Activated naive CD4-positive, alpha-beta T cell treated with anti-CD3 and anti-CD28 coated beads, Interleukin-2, amount 10 ng/mL, durations not matched to agents 7 days and 5 days (primary cell): ENCODE results near the gene ANGEL1.

ENCODE experiments used
- CTCF ChIA-PET: fragments of 350-600 bp; sonication (Branson Sonifier 250); formaldehyde crosslinking; loops from one replicate; lab custom pipeline; 2021; ENCODE audit warnings: antibody characterized with exemption; lab: Charles Lee
- DNase-seq: peaks from one replicate; pipeline ENCODE4 v3.0.0-alpha.2; 2020
- H3K27ac Mint-ChIP-seq: one replicate; pipeline ENCODE4 v1.8.0; 2021; ENCODE audit warnings: mild to moderate bottlenecking, moderate library complexity, mixed read lengths
- H3K27me3 Mint-ChIP-seq: one replicate; pipeline ENCODE4 v1.8.0; 2021; ENCODE audit warnings: mild to moderate bottlenecking, mixed read lengths
- H3K36me3 Mint-ChIP-seq: one replicate; pipeline ENCODE4 v1.8.0; 2021; ENCODE audit warnings: mixed read lengths
- H3K4me1 Mint-ChIP-seq: one replicate; pipeline ENCODE4 v1.8.0; 2021; ENCODE audit warnings: mixed read lengths
- H3K4me3 Mint-ChIP-seq: one replicate; pipeline ENCODE4 v1.8.0; 2021; ENCODE audit warnings: mild to moderate bottlenecking, moderate library complexity, mixed read lengths
- H3K9me3 Mint-ChIP-seq: one replicate; pipeline ENCODE4 v1.8.0; 2021; ENCODE audit warnings: mixed read lengths

The ANGEL1 gene, protein sequence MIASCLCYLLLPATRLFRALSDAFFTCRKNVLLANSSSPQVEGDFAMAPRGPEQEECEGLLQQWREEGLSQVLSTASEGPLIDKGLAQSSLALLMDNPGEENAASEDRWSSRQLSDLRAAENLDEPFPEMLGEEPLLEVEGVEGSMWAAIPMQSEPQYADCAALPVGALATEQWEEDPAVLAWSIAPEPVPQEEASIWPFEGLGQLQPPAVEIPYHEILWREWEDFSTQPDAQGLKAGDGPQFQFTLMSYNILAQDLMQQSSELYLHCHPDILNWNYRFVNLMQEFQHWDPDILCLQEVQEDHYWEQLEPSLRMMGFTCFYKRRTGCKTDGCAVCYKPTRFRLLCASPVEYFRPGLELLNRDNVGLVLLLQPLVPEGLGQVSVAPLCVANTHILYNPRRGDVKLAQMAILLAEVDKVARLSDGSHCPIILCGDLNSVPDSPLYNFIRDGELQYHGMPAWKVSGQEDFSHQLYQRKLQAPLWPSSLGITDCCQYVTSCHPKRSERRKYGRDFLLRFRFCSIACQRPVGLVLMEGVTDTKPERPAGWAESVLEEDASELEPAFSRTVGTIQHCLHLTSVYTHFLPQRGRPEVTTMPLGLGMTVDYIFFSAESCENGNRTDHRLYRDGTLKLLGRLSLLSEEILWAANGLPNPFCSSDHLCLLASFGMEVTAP

DNA sequence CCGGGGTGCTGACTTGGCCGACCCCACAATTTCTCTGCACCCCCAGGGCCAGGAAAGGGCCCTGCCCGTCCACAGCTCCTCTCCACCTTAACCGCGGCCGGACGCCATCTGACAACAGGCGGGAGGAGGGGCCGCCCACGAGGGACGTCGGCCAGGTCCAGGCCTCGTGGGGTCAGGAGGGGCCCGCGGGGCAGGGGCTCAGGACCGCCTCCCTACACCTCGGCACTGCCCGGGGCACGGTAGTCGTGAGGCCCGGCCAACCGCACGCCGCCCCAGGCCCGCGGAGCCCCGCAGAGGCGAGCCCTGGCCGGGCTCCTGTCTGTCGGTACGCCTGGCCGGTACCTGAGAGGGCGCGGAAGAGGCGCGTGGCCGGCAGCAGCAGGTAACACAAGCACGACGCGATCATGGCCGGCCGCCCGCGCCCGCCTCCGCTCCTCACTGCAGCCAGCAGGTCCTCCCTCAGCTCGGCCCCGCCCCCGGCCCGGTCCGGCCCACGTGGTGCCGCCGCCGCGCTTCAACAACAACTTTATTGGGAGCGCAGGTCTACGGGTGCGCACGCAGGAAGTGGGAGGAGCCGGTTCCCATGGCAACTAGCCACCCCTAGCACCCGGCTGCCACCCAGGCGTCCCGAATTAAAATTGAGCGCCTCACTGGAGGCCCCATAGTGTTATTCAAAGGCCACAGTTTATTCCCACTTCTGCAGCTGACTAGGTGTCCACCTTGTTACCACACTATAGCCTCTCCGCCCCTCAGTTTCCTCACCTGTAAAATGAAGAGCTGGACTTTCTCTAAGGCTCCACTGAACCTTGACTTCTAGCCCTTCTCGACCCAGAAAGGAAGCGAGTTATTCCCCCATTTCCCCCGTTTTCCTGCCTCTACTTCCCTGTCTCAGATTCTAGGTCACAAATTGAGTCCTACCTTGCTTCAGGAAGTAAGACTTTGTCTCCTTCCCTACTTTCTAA is at the start of gene ANGEL1:
ANGEL1 (minus strand) TSS at position 461 of the 962 bp plus-strand sequence; CDS start at position 406, 55 bp downstream.
- peaks cover 21% of the 10 kb centered on the region for H3K4me1 Mint-ChIP-seq
- H3K27me3 Mint-ChIP-seq, result no peaks in the 10 kb centered on the region
- DNase-seq, result peak; percentile 98
- no peaks in the 10 kb centered on the region for H3K9me3 Mint-ChIP-seq
- peak within 1 kb of the TSS; percentile 90 for H3K4me3 Mint-ChIP-seq
- peaks cover 6% of the 10 kb centered on the region for H3K36me3 Mint-ChIP-seq
- CTCF ChIA-PET, result interaction anchor here (1.0 to 5.4 kb wide), 6 partner anchors 29 to 258 kb away, joined by 3 to 88 read pairs (median 6); no protein-coding TSS in a partner anchor
- H3K27ac Mint-ChIP-seq, result peak within 1 kb of the TSS; percentile 81

DNA sequence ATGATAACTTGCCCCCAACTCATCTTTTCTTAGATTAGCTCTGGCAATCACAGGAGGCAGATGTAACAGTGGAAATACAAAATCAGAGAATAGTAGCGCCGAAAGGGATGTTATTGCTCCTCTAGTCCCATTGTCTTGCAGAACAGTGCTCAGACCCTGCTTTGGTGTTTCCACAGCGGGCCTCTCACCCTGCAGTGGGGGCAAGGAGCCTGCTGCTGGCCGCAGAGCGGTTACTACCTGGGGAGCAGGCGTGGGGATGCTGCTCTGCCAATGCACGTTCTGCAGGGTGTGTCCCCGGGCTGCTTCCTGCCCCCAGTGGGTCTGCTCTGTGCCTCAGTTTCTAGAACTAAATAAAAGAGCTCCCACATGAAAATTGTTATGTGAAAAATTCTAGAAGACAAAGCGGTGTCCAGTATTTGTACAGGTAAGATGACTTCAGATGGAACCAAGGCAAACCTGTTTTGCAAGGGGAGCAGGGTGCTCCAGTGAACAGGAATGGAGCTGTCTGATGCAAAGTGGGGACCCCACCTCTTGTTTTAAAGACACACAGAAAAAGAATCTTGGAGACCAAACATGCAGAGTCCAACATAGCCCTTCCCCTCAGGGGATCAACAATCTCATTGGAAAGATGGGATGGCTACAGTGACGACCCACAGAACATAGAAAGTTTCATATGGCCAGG is 49.0 kb upstream of the ANGEL1 start:
- no peak overlapping the region for H3K27ac Mint-ChIP-seq
- CTCF ChIA-PET, result interaction anchor here (1.5 to 28.3 kb wide), 2 partner anchors 11 to 217 kb away, joined by 4 to 1049 read pairs; partner anchors contain the start of gene CIPC

DNA sequence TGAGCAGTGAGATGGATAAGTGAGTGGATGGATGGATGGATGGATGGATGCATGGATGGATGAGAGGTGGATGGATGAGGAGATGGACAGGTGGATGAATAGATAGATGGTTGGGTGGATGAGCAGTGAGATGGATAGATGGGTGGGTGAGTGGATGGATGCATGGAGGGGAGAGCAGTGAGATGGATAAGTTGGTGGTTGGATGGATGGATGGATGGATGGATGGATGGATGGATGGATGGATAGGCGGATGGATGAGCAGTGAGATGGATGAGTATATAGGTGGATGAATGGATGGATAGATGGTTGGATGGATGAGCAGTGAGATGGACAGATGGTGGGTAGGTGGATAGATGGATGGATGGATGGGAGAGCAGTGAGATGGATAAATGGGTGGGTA is 44.1 kb upstream of the ANGEL1 start:
- Mint-ChIP-seq H3K27me3 (peaks cover 54% of the 10 kb centered on the region), H3K27ac (no peak overlapping the region), H3K4me1 (no peaks in the 10 kb centered on the region), H3K36me3 (no peaks in the 10 kb centered on the region), H3K9me3 (no peaks in the 10 kb centered on the region), H3K4me3 (no peak overlapping the region)
- DNase-seq, result no peak
- CTCF ChIA-PET, result interaction anchor here (1.0 to 28.3 kb wide), 3 partner anchors 16 to 222 kb away, joined by 3 to 1049 read pairs (median 3); partner anchors contain the start of gene CIPC

More for the DNA sequence above, 49.0 kb upstream of the ANGEL1 start:
- Mint-ChIP-seq H3K27me3 (peaks cover 53% of the 10 kb centered on the region), H3K36me3 (no peaks in the 10 kb centered on the region), H3K4me3 (no peak overlapping the region), H3K9me3 (no peaks in the 10 kb centered on the region), H3K4me1 (peaks cover 32% of the 10 kb centered on the region)
- no peak for DNase-seq

DNA sequence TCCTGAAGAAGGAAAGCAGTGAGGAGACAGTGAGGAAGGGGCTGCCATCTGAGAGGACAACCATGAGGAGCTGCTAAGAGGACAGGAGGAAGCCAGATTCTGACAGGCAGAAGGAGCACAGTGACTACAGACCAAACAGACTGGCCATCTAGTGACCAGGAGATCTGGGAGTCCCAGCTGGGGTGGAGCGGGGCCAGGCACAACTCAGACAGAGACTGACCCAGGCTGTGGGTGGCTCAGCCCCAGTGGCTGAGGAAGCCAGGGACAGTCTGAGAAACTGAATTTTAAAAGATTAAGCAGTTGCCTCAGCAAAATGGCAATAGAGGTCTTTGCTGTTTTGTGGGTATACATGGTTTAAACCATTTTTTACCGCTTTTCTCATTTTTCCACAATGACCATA is 42.4 kb upstream of the ANGEL1 start:
- DNase-seq, result no peak
- Mint-ChIP-seq H3K4me3 (no peak overlapping the region), H3K27ac (no peak overlapping the region), H3K4me1 (no peaks in the 10 kb centered on the region), H3K36me3 (no peaks in the 10 kb centered on the region), H3K27me3 (peaks cover 42% of the 10 kb centered on the region), H3K9me3 (no peaks in the 10 kb centered on the region)
- CTCF ChIA-PET, result interaction anchor here (28.3 kb wide), 1 partner anchor 224 kb away, joined by 1049 read pairs; the partner anchor contains the start of gene CIPC

DNA sequence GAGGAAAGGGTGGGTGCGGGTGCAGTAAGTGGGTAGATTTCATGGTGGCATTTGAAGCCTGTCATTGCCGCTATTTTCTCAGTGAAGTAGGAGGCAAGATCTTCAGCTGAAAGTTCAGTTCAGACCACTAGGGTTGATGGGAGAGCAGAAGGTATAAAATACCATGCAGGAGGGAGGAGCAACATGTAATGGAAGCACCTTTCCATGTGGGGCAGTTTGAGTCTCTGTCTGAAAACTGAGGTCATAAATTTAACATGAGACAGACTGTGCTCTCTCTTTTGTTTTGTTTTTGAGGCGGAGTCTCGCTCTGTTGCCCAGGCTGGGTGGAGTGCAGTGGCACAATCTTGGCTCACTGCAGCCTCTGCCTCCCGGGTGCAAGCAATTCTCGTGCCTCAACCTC is 36.2 kb upstream of the ANGEL1 start:
- peaks cover 12% of the 10 kb centered on the region for H3K4me1 Mint-ChIP-seq
- H3K27ac Mint-ChIP-seq, result no peak overlapping the region
- no peak for DNase-seq
- H3K36me3 Mint-ChIP-seq, result peaks cover 5% of the 10 kb centered on the region
- peaks cover 31% of the 10 kb centered on the region for H3K27me3 Mint-ChIP-seq
- no peak overlapping the region for H3K4me3 Mint-ChIP-seq
- CTCF ChIA-PET, result interaction anchor here (1.1 kb wide), 1 partner anchor 27 kb away, joined by 4 read pairs; no protein-coding TSS in a partner anchor
- H3K9me3 Mint-ChIP-seq, result peaks cover 5% of the 10 kb centered on the region

DNA sequence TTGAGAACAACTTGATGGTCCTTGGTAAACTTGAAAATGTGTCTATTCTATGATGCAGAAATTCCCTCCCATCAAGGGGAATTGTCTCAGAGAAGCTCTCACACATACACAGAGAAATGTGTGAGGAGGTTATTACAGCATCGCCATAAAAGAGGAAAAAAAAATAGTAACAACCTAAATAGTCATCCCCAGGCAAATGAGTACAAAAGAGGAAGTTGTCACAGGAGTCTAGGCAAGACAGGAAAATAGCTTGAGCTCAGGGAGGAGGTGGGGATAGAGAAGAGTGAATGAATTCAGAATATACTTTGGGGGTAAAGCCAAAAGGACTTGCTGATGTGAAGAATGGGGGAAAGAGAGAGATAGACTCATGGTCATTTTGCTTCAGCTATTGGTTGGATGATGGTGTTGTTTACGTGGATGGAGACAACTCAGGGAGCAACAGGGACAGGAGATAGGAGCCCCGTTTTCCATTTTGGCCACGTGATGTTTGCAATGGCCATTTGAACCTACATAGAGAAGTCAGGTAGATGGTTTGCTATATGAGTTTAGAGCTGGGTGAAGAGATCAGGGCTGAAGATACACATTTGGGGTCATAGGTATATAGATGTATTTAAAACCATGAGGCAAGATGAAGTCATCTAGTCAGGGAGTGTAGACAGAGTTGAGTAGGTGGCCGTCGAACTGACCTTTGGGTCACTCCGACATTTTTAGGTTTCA is 33.8 kb upstream of the ANGEL1 start:
- Mint-ChIP-seq H3K4me3 (no peak overlapping the region), H3K9me3 (peaks cover 5% of the 10 kb centered on the region), H3K36me3 (peaks cover 5% of the 10 kb centered on the region), H3K4me1 (peaks cover 14% of the 10 kb centered on the region), H3K27ac (no peak overlapping the region), H3K27me3 (peaks cover 30% of the 10 kb centered on the region)
- no peak for DNase-seq
- CTCF ChIA-PET, result interaction anchor here (1.1 kb wide), 1 partner anchor 26 kb away, joined by 3 read pairs; no protein-coding TSS in a partner anchor

DNA sequence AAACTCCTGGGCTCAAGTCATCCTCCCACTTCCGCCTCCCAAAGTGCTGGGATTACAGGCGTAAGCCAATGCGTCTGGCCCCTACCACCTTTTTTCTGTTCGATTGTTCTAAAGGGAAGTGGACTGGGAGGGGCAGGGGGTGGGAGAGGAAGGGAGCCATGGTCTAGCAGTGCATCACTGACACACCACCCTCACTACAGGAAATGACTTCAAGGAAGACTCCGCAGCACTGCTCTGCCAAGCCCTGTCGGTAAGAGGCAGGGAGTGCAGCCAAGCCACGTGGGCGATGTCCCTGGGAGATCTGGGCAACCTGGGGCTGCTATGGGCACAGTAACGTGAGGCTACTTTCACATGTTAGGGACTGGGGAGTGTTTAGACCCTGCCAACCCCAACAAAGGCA is 31.5 kb upstream of the ANGEL1 start:
- H3K27me3 Mint-ChIP-seq, result peaks cover 36% of the 10 kb centered on the region
- H3K9me3 Mint-ChIP-seq, result peaks cover 5% of the 10 kb centered on the region
- H3K36me3 Mint-ChIP-seq, result peaks cover 5% of the 10 kb centered on the region
- peaks cover 14% of the 10 kb centered on the region for H3K4me1 Mint-ChIP-seq
- H3K4me3 Mint-ChIP-seq, result no peak overlapping the region
- DNase-seq, result peak; percentile 81
- CTCF ChIA-PET, result interaction anchor here (0.6 kb wide), 1 partner anchor 11 kb away, joined by 3 read pairs; no protein-coding TSS in a partner anchor
- H3K27ac Mint-ChIP-seq, result peak overlapping the region; percentile 81

DNA sequence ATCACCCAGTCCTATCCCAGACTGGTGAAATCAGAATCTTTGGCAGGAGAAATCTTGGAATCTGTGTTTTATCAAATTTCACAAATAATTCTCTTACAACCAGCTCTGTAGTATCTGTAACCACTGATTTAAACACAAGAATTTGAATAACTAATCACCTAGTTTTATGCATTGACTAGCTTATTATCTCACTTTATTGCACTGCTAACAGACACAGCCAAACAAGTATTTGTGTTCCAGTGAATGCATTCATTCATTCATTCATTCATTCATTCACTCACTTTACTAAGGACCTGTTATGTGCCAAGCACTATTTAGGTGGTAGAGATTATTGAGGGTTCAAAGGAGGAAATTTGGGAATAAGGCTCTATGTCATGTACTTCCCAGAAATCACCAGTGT is 29.7 kb upstream of the ANGEL1 start:
- Mint-ChIP-seq H3K9me3 (peaks cover 5% of the 10 kb centered on the region), H3K27ac (no peak overlapping the region), H3K4me1 (peaks cover 14% of the 10 kb centered on the region), H3K27me3 (peaks cover 38% of the 10 kb centered on the region), H3K4me3 (no peak overlapping the region), H3K36me3 (peaks cover 5% of the 10 kb centered on the region)
- DNase-seq, result no peak
- CTCF ChIA-PET, result interaction anchor here (1.5 to 1.6 kb wide), 2 partner anchors 10 to 30 kb away, joined by 3 read pairs; no protein-coding TSS in a partner anchor

DNA sequence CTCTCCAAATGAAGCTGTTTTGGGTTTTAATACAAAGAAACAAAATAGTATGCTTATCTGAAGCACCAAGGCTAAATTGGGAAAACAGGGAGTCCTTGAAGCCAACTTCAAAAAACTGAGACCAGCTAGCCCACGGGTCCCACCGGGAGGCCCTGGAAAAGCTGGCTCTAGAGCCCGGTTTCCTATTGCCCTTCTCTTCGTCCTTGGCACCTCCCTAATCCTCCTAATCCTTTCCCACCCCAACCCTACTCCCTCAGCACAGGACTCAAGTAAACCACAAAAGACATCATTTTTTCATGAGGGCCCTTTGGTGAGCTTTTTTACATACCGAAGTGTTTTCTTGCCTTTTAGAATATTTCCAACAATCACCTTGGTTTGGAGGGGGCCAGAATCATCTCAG is 24.8 kb upstream of the ANGEL1 start:
- H3K27ac Mint-ChIP-seq, result no peak overlapping the region
- peaks cover 43% of the 10 kb centered on the region for H3K27me3 Mint-ChIP-seq
- no peak for DNase-seq
- H3K4me1 Mint-ChIP-seq, result no peaks in the 10 kb centered on the region
- no peaks in the 10 kb centered on the region for H3K9me3 Mint-ChIP-seq
- H3K36me3 Mint-ChIP-seq, result no peaks in the 10 kb centered on the region
- no peak overlapping the region for H3K4me3 Mint-ChIP-seq
- CTCF ChIA-PET, result no interaction called here

DNA sequence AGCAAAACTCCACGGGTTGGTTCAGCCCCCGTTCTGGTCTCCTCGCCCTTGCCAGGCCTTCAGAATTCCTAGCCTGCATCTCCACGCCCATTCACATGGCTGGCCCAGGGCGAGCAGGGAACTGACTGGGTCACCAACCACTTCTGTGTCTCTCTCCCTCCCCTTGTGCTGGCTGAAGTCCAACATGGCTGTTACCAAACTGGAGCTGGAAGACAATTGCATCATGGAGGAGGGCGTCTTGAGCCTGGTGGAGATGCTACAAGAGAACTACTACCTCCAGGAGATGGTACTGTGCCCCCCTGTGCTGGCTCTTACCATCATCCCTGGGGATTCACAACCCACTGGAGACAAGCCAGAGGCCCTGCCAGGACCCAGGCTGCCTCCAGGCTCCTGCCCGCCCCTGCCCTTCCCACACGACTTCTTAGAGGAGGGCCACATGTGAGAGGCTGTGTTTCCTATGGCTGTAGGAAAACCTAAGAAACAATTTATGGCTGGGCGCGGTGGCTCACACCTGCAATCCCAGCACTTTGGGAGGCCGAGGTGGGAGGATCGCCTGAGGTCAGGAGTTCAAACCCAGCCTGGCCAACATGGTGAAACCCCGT is 23.4 kb upstream of the ANGEL1 start:
- Mint-ChIP-seq H3K27ac (peak overlapping the region; percentile 10), H3K4me3 (no peak overlapping the region), H3K9me3 (no peaks in the 10 kb centered on the region), H3K27me3 (peaks cover 44% of the 10 kb centered on the region), H3K4me1 (no peaks in the 10 kb centered on the region), H3K36me3 (no peaks in the 10 kb centered on the region)
- CTCF ChIA-PET, result no interaction called here
- no peak for DNase-seq

DNA sequence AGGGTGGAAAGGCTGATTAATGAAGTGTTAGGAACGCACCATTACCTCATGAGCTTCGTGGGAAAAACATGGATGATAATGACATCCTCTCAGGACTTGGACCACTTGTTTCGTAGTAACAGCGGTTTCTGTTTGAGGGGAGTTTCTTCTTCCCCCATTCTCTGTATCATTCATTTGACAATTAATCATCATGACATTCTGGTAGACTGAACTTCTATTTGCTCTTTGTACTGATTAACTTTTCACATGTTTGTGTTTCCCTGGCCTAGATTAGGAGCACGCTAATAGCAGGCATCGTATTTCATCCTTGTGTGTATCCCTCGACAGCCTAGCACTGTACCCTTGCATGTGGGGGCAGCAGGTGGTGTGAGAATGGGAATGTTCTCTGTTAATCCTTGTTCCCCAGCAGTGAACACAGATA is 21.6 kb upstream of the ANGEL1 start:
- H3K27ac Mint-ChIP-seq, result no peak overlapping the region
- H3K4me1 Mint-ChIP-seq, result no peaks in the 10 kb centered on the region
- H3K27me3 Mint-ChIP-seq, result peaks cover 48% of the 10 kb centered on the region
- CTCF ChIA-PET, result no interaction called here
- no peak for DNase-seq
- no peaks in the 10 kb centered on the region for H3K36me3 Mint-ChIP-seq
- no peak overlapping the region for H3K4me3 Mint-ChIP-seq
- H3K9me3 Mint-ChIP-seq, result no peaks in the 10 kb centered on the region

DNA sequence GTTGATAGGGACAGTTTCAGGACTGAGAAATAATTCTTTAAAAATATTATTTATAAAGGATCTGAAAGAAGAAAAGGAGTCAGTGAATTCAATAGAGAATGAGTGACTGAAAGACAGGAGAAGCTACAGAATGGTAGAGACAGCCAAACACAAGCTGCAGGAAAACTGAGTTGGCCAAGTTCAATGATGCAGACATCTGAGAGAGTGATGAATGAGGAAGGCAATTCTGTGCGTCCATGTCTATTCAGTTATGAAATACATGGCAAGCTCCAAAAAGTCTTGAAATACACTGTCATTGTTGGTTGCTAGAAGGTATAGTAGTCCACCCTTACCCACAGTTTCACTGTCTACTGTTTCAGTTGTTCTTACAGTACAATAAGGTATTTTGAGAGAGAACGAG is 20.3 kb upstream of the ANGEL1 start:
- CTCF ChIA-PET, result interaction anchor here (0.8 to 0.9 kb wide), 3 partner anchors 9 to 43 kb away, joined by 3 to 4 read pairs (median 3); no protein-coding TSS in a partner anchor
- H3K4me1 Mint-ChIP-seq, result no peaks in the 10 kb centered on the region
- DNase-seq, result no peak
- no peak overlapping the region for H3K4me3 Mint-ChIP-seq
- no peaks in the 10 kb centered on the region for H3K9me3 Mint-ChIP-seq
- no peaks in the 10 kb centered on the region for H3K36me3 Mint-ChIP-seq
- peaks cover 50% of the 10 kb centered on the region for H3K27me3 Mint-ChIP-seq
- no peak overlapping the region for H3K27ac Mint-ChIP-seq
